HepG2 (cell line): ENCODE results near the gene SATB2. TPM values are rescaled to one million over a fixed set of nuclear protein-coding genes. Genes with fewer than 3 reads are reported as not detected.

Experiments
- ATAC-seq: fragments of 200-7000 bp; cut with Tn5 transposase; 3 replicates; pipeline ENCODE4 v1.9.1; 2020; ENCODE audit warnings: mild to moderate bottlenecking, moderate library complexity
- BruUV-seq: library from RNA; stranded (reverse); fragments of 400-500 nt; replicated peaks from 2 replicates; lab custom pipeline; 2021; lab: Mats Ljungman, UMichigan
- CTCF ChIA-PET: fragments of 300-600 bp; formaldehyde crosslinking; extraction: SDS; loops from one replicate; lab custom pipeline; 2021; ENCODE audit warnings: low total read pairs, inconsistent platforms, low intra/inter-chr PET ratio; lab: Yijun Ruan, JAX
- POLR2A ChIA-PET: fragments of 350-600 bp; sonication (Branson Sonifier 250); formaldehyde crosslinking; loops from one replicate; lab custom pipeline; 2020; ENCODE audit warnings: antibody characterized with exemption, inconsistent platforms; lab: Yijun Ruan, JAX
- DNase-seq: peaks from one replicate; pipeline ENCODE4 v3.0.0-alpha.2; 2015; ENCODE audit warnings: low spot score
- FAIRE-seq: peaks from 3 replicates; lab custom pipeline; 2011; peaks lifted over from hg19 to GRCh38; lab: Jason Lieb, UNC
- H2AFZ ChIP-seq: one replicate; pipeline ENCODE4 v1.6.1; 2011; ENCODE audit warnings: low read length, inconsistent platforms
- H3K27ac ChIP-seq: fragments of 300-600 bp; 3 replicates; pipeline ENCODE4 v1.8.0; 2011; ENCODE audit warnings: mixed run types, mild to moderate bottlenecking, mixed read lengths, low read length, inconsistent platforms; ENCODE audit not compliant: insufficient read depth; ENCODE audit errors: extremely low read length
- H3K27me3 ChIP-seq, 2 experiments: fragments of 200-600 bp in 1 of 2; 2 replicates in 1 of 2; 3 replicates in 1 of 2; pipeline versions ENCODE4 v1.6.0 to v1.8.0; 2011; ENCODE audit warnings: low read length in 2 of 2, mild to moderate bottlenecking in 2 of 2, moderate library complexity in 2 of 2, inconsistent platforms in 1 of 2; ENCODE audit not compliant: insufficient read depth in 2 of 2, control insufficient read depth in 1 of 2
- H3K36me3 ChIP-seq, 2 experiments: fragments of 200-600 bp in 1 of 2; replicated peaks in 1 of 2; 2 replicates in 1 of 2; 3 replicates in 1 of 2; pipeline versions ENCODE4 v1.5.1 to v1.8.0; 2011; ENCODE audit warnings: low read length in 2 of 2, inconsistent platforms in 1 of 2; ENCODE audit not compliant: insufficient read depth in 2 of 2, control insufficient read depth in 1 of 2
- H3K4me1 ChIP-seq: 2 replicates; pipeline ENCODE4 v1.5.1; 2012; ENCODE audit warnings: low read length, inconsistent platforms; ENCODE audit not compliant: insufficient read depth
- H3K4me2 ChIP-seq: 2 replicates; pipeline ENCODE4 v1.6.0; 2011; ENCODE audit warnings: low read depth, low read length, inconsistent platforms
- H3K4me3 ChIP-seq, 3 experiments: fragments of 200-600 bp in 1 of 3; sonication (generic), shearing (Covaris generic) in 1 of 3; replicated peaks in 1 of 3; 2 replicates each; pipeline ENCODE4 v1.5.1; 2011 to 2016; ENCODE audit warnings: low read length in 3 of 3, inconsistent platforms in 2 of 3, low read depth in 2 of 3, mild to moderate bottlenecking in 2 of 3, control low read depth in 1 of 3, mixed read lengths in 1 of 3; ENCODE audit not compliant: insufficient read depth in 1 of 3
- H3K79me2 ChIP-seq: one replicate; pipeline ENCODE4 v1.6.1; 2011; ENCODE audit warnings: low read length, inconsistent platforms; ENCODE audit not compliant: insufficient read depth
- H3K9ac ChIP-seq: 2 replicates; pipeline ENCODE4 v1.6.0; 2011; ENCODE audit warnings: mild to moderate bottlenecking, low read depth, low read length, inconsistent platforms; ENCODE audit not compliant: insufficient read depth
- H3K9me3 ChIP-seq: 2 replicates; pipeline ENCODE4 v1.5.1; 2012; ENCODE audit warnings: mild to moderate bottlenecking, low read length
- H4K20me1 ChIP-seq: 2 replicates; pipeline ENCODE4 v1.6.0; 2011; ENCODE audit warnings: inconsistent platforms, mild to moderate bottlenecking, low read length, moderate library complexity; ENCODE audit not compliant: insufficient read depth
- CREM ChIP-seq, 2 experiments: sonication (generic) in 1 of 2; formaldehyde crosslinking in 1 of 2; IDR thresholded peaks; 2 replicates each; pipeline versions ENCODE4 v1.4.0 to v1.6.1; 2016 to 2020; ENCODE audit warnings: antibody characterized with exemption in 1 of 2, mild to moderate bottlenecking in 1 of 2, missing genetic modification reagents in 1 of 2
- ESRRA ChIP-seq: sonication (generic); formaldehyde crosslinking; IDR thresholded peaks from 2 replicates; pipeline ENCODE4 v1.5.1; 2020; ENCODE audit warnings: mild to moderate bottlenecking, low read depth, missing genetic modification reagents
- GTF3A ChIP-seq: sonication (generic); formaldehyde crosslinking; conservative IDR thresholded peaks from 2 replicates; pipeline ENCODE4 v1.4.0; 2020; ENCODE audit warnings: mild to moderate bottlenecking, missing genetic modification reagents
- HDAC2 ChIP-seq: sonication (generic); formaldehyde crosslinking; IDR thresholded peaks from 2 replicates; pipeline ENCODE4 v1.4.0; 2020; ENCODE audit warnings: missing genetic modification reagents
- HES4 ChIP-seq: sonication (generic); formaldehyde crosslinking; IDR thresholded peaks from 2 replicates; pipeline ENCODE4 v1.9.0; 2021; ENCODE audit warnings: mild to moderate bottlenecking, missing genetic modification reagents, borderline replicate concordance
- KDM5A ChIP-seq: fragments of 200-600 bp; sonication (generic); IDR thresholded peaks from 2 replicates; pipeline ENCODE4 v1.7.0; 2018; ENCODE audit warnings: antibody characterized with exemption, mild to moderate bottlenecking, low read length, borderline replicate concordance
- NFKBIZ ChIP-seq: IDR thresholded peaks from 2 replicates; pipeline ENCODE4 v1.6.1; 2018; ENCODE audit warnings: missing genetic modification reagents, missing compliant biosample characterization
- NR2F1 ChIP-seq, 2 experiments: fragments of 450-650 bp in 1 of 2; formaldehyde crosslinking in 1 of 2; IDR thresholded peaks; 2 replicates each; pipeline versions ENCODE4 v1.5.0 to v1.6.1; 2016 to 2020; ENCODE audit warnings: mild to moderate bottlenecking in 1 of 2, missing compliant biosample characterization in 1 of 2, missing genetic modification reagents in 1 of 2, moderate library complexity in 1 of 2
- SMC3 ChIP-seq: IDR thresholded peaks from 2 replicates; pipeline ENCODE4 v1.6.1; 2011; ENCODE audit warnings: low read length, improper control_type of control experiment
- TIGD3 ChIP-seq: sonication (generic); formaldehyde crosslinking; IDR thresholded peaks from 2 replicates; pipeline ENCODE4 v1.5.1; 2020; ENCODE audit warnings: mild to moderate bottlenecking, missing genetic modification reagents, borderline replicate concordance
- ZNF101 ChIP-seq: sonication (generic); formaldehyde crosslinking; IDR thresholded peaks from 2 replicates; pipeline ENCODE4 v1.4.0; 2020; ENCODE audit warnings: mild to moderate bottlenecking, low read depth, missing genetic modification reagents, borderline replicate concordance
- ZNF326 ChIP-seq: sonication (generic); formaldehyde crosslinking; IDR thresholded peaks from 2 replicates; pipeline ENCODE4 v1.4.0; 2020; ENCODE audit warnings: missing genetic modification reagents, borderline replicate concordance
- ZNF570 ChIP-seq: sonication (generic); formaldehyde crosslinking; IDR thresholded peaks from 2 replicates; pipeline ENCODE4 v1.4.0; 2020; ENCODE audit warnings: mild to moderate bottlenecking, missing genetic modification reagents, borderline replicate concordance
- ZNF792 ChIP-seq: IDR thresholded peaks from 2 replicates; pipeline ENCODE4 v1.6.1; 2016
- ZNF816 ChIP-seq: sonication (generic); formaldehyde crosslinking; IDR thresholded peaks from 2 replicates; pipeline ENCODE4 v1.8.0; 2022; ENCODE audit warnings: missing genetic modification reagents, mild to moderate bottlenecking, borderline replicate concordance
- WGBS: methylation state at CpG from one replicate; pipeline ENCODE4 v1.1.6; 2017; ENCODE audit warnings: low lambda C conversion rate; 5-methylcytosine and 5-hydroxymethylcytosine counted together
- in situ Hi-C: cut with HindIII; loops from 2 replicates; pipeline ENCODE4 v1.10.0; 2017; ENCODE audit warnings: low pct_unique_long_range_greater_than_20kb; ENCODE audit not compliant: extremely low pct_ligation_motif_present
- intact Hi-C: fragments of 100-400 bp; cut with micrococcal nuclease; formaldehyde crosslinking; loops from one replicate; pipeline ENCODE4 v1.10.0; 2022; ENCODE audit not compliant: unreplicated experiment
- polyA plus RNA-seq, 8 experiments: library from polyadenylated mRNA; depleted of rRNA in 3 of 8; stranded (reverse) in 7 of 8; unstranded in 1 of 8; fragments of >200 nt; fragmentation: Illumina TruSeq in 4 of 8; extraction: Trizol in 4 of 8; gene quantifications; 2 replicates each; pipeline versions ENCODE4 v1.2.1 to v1.2.3, GENCODE V29; 2011 to 2016; ENCODE audit warnings: low read depth in 4 of 8, missing spikeins in 1 of 8, mixed read lengths in 1 of 8; ENCODE audit not compliant: insufficient read depth in 1 of 8
- total RNA-seq, 5 experiments: library from RNA; depleted of rRNA; stranded (reverse); fragments of >200 nt; fragmentation: Illumina TruSeq; extraction: Trizol; gene quantifications; 2 replicates each; pipeline ENCODE4 v1.2.3, GENCODE V29; 2016; ENCODE audit warnings: low read depth in 1 of 5
- TF ChIP-seq, protein P1 (sequence below): sonication (generic); formaldehyde crosslinking; IDR thresholded peaks from 2 replicates; pipeline ENCODE4 v1.8.1; 2023; ENCODE audit warnings: mild to moderate bottlenecking, moderate library complexity, missing genetic modification reagents

Gene SATB2
- total and polyA plus RNA-seq, 2 of the 13 experiments (the other 11 are each of a cell fraction or from before 2014, with no cell fraction given), result 2.5 to 5.5 TPM

GRCh38 chr2:199455210-199455544 lies 2.6 kb downstream of the SATB2 start:
- no peak for TF ChIP-seq NFKBIZ (CRISPR knock-in tag)
- TF ChIP-seq ZNF326 (CRISPR knock-in tag), result no peak
- TF ChIP-seq ZNF570, result no peak
- TF ChIP-seq HDAC2 (CRISPR knock-in tag), result no peak
- TF ChIP-seq CREM (IDR thresholded peaks at IDR 0.05), result peak; percentile 18; the same call in 1 of the 2 replicates
- TF ChIP-seq CREM (CRISPR knock-in tag; IDR thresholded peaks at IDR 0.05), result no peak
- 0 out of 2 replicates have a peak, but pooled peaks have one; percentile 12 for TF ChIP-seq ESRRA (CRISPR knock-in tag)
- 0 out of 2 replicates have a peak, but pooled peaks have one; percentile 18 for TF ChIP-seq GTF3A (CRISPR knock-in tag)
- TF ChIP-seq ZNF792 (CRISPR knock-in tag), result no peak
- TF ChIP-seq ZNF816, result peak; percentile 31; the same call in 1 of the 2 replicates
- Histone ChIP-seq H3K27me3 (peaks cover 0 to 26% of the 10 kb centered on the region in 2 experiments; a peak in 4 of 5 replicates), H3K9me3 (no peaks in the 10 kb centered on the region), H3K4me3 (peak overlapping the region; percentile 53 to 74 (median 61)), H3K36me3 (no peaks in the 10 kb centered on the region), H2AFZ (no peak overlapping the region), H4K20me1 (no peaks in the 10 kb centered on the region), H3K4me1 (peaks cover 29% of the 10 kb centered on the region), H3K27ac (peak overlapping the region; percentile 63), H3K9ac (peak overlapping the region; percentile 32), H3K79me2 (no peaks in the 10 kb centered on the region), H3K4me2 (peak overlapping the region; percentile 68)
- no peak for ATAC-seq
- 35% methylated on average over 7 of the region's 7 CpGs for WGBS
- no TSS peak for BruUV-seq
- ChIA-PET POLR2A (no interaction called here), CTCF (no interaction called here)
- no peak for DNase-seq
- FAIRE-seq, result no peak
- intact Hi-C loops (no loop called here), in situ Hi-C loops (no loop called here)

DNA sequence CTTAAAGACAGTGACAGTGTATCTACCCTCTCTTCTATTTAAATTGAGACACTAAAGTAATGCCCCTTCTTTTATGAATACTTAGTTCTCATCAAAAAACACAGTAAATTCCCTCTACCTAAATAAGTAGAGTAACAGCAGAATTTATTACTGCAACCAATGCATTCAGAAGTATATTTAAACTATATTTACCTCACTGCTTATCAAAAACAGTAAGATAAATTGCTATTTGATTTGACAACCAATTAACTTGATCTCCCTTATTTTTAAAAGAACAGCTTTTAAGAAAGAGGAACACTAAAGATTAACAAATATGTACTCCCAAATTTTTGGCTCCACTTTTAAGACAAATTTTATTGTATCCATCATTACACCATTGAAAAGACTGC lies 4.8 kb downstream of the SATB2 start:
- no peak overlapping the region for H3K4me2 ChIP-seq
- intact Hi-C loops, result no loop called here
- H3K9me3 ChIP-seq, result no peaks in the 10 kb centered on the region
- no peak for TF ChIP-seq NR2F1 (CRISPR knock-in tag; IDR thresholded peaks at IDR 0.05)
- no peak for TF ChIP-seq TIGD3 (CRISPR knock-in tag)
- no peak for TF ChIP-seq ZNF101 (CRISPR knock-in tag)
- TF ChIP-seq KDM5A, result no peak
- TF ChIP-seq SMC3, result no peak
- TF ChIP-seq, protein P1, sequence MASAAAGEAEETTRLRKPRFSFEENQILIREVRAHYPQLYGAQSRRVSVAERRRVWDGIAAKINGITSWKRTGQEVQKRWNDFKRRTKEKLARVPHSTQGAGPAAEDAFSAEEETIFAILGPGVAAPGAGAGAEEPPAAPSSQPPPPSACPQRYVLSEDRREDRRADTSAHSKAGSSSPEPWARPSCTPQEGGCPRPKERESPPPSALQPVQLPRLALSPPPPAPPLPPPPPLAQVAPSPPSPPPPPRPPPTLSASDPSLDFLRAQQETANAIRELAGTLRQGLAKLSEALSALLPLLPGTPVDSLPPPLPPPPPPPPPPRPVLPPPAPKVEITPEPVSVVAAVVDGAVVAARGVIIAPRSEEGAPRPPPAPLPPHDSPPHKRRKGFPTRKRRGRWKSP (CRISPR knock-in tag), result no peak
- no peak for TF ChIP-seq HES4 (CRISPR knock-in tag)
- H3K4me1 ChIP-seq, result peaks cover 25% of the 10 kb centered on the region
- H3K27me3 ChIP-seq, result peaks cover 0 to 20% of the 10 kb centered on the region in 2 experiments; a peak in 4 of 5 replicates
- no peak overlapping the region for H3K27ac ChIP-seq
- no peak for ATAC-seq
- no peaks in the 10 kb centered on the region for H4K20me1 ChIP-seq
- DNase-seq, result no peak
- no peak for FAIRE-seq
- no peaks in the 10 kb centered on the region for H3K79me2 ChIP-seq
- H3K9ac ChIP-seq, result no peak overlapping the region
- BruUV-seq, result no TSS peak
- in situ Hi-C loops, result no loop called here
- POLR2A ChIA-PET, result no interaction called here
- H2AFZ ChIP-seq, result no peak overlapping the region
- CTCF ChIA-PET, result no interaction called here
- no peaks in the 10 kb centered on the region for H3K36me3 ChIP-seq
- no peak overlapping the region for H3K4me3 ChIP-seq
